ENCODE measurements around the gene CEBPA. TPM values are rescaled to one million over a fixed set of nuclear protein-coding genes. Genes with fewer than 3 reads are reported as not detected.

Gene CEBPA
- 100 to 1,000 TPM in 1 of 4 donors, 10 to 100 TPM in 3; 36.3 to 160 (median 89.2) TPM for total RNA-seq

- peak in 5 of 6 experiments; percentile 23 to 94 (median 88) for TF ChIP-seq CTCF (IDR thresholded peaks at IDR 0.05)
- TF ChIP-seq POLR2A (IDR thresholded peaks at IDR 0.05): peak; percentile 91 to 100
- Histone ChIP-seq H3K4me3 (peak within 1 kb of the TSS; percentile 67 to 93 (median 70)), H3K36me3 (no peaks in the 10 kb centered on the region), H3K9me3 (no peaks in the 10 kb centered on the region), H3K4me1 (peaks cover 0 to 24% (median 11%) of the 10 kb centered on the region in 4 donors), H3K27me3 (no peaks in the 10 kb centered on the region), H3K27ac (peak within 1 kb of the TSS; percentile 65 to 92 (median 86))
- DNase-seq: peak; percentile 51 to 91 (median 90)
Measured at GRCh38 chr19:33302175-33302973, at the start of gene CEBPA. CEBPA (minus strand) TSS chr19:33302534; CDS start chr19:33302414, 120 bp downstream.

- Histone ChIP-seq H3K27me3 (no peaks in the 10 kb centered on the region), H3K27ac (no peak overlapping the region), H3K36me3 (no peaks in the 10 kb centered on the region), H3K9me3 (no peaks in the 10 kb centered on the region), H3K4me1 (no peaks in the 10 kb centered on the region), H3K4me3 (no peak overlapping the region)
- TF ChIP-seq POLR2A (IDR thresholded peaks at IDR 0.05) (no peak), CTCF (IDR thresholded peaks at IDR 0.05) (no peak)
- DNase-seq: no peak
Measured at GRCh38 chr19:33350538-33351309, 48.4 kb upstream of the CEBPA start.

DNA sequence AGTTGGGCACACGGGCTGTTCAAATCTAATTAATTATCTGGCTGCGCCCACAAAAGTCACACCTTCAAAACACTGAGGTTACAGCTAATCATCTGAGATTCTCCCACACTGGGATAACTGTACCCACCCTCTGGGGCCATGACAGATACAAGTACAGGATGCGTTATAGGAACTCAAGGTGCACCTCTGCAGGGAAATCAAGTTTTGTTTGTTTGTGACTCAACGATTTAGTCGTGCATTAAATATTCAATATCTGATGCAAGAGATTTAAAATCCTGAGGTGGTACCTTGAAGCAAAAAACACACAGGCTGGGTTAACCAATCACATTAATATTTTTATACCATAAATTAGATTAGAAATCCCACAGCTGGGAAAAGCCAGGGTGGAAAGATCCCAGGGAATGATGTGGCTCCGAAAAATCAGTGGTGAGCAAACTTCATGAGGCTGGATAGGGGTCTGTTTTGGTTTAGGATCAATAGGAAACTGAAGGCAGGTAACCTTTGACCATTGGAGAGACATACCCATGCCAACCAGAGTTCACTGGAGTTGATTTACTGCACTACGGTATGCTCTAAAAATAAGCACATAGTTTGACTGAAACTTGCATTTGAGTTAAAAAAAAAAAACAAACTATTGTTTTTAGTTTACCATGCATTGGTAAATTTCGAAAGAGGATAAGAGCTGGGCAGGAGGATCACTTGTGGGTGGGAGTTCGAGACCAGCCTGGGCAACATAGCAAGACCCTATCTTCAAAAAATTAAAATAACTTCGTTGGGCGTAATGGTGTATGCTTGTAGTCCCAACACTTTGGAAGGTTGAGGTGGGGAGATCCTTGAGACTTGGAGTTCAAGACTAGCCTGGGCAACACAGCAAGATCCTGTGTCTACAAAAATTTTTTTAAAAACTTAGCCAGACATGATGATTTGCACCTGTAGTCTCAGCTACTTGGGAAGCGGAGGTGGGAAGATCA is 47.3 kb upstream of the CEBPA start:
- no peak for TF ChIP-seq CTCF (IDR thresholded peaks at IDR 0.05)
- TF ChIP-seq POLR2A (IDR thresholded peaks at IDR 0.05): no peak
- no peaks in the 10 kb centered on the region for H3K9me3 ChIP-seq
- DNase-seq: no peak
- H3K36me3 ChIP-seq: no peaks in the 10 kb centered on the region
- no peak overlapping the region for H3K4me3 ChIP-seq
- no peaks in the 10 kb centered on the region for H3K4me1 ChIP-seq
- no peak overlapping the region for H3K27ac ChIP-seq
- H3K27me3 ChIP-seq: no peaks in the 10 kb centered on the region

DNA sequence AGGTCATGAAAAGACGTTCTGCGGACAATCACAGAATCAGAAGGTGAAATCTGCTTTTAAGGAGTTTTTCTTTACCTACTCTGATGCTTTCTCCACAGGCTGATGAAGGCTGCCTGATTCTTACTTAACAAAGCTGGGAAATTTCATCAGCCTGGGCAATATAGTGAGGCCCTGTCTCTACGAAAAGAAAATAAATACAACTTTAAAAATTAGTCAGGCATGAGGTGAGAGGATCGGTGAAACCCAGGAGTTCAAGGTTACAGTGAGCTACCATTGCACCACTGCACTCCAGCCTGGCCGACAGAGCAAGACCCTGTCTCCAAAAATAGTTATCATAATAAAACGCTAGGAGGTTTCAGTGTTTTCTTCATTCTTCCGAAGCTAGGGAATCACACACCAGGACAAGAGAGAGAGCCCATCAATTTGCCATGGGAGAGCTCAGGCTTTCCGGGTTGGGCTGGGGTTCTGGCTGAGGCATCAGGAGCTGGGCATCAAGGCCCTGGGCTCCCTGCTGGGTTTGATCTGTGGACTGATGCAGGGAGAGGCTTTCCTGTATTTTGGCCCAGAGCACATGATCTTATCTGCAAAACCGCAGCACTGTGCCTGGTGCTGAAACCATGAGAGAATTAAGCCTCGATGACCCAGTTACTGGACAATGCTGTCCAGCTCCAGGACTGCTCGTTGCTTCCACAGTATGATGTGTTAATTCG is 46.1 kb upstream of the CEBPA start:
- Histone ChIP-seq H3K4me1 (no peaks in the 10 kb centered on the region), H3K4me3 (no peak overlapping the region), H3K9me3 (no peaks in the 10 kb centered on the region), H3K27me3 (no peaks in the 10 kb centered on the region), H3K27ac (no peak overlapping the region), H3K36me3 (no peaks in the 10 kb centered on the region)
- TF ChIP-seq CTCF (IDR thresholded peaks at IDR 0.05) (no peak), POLR2A (IDR thresholded peaks at IDR 0.05) (no peak)
- DNase-seq: no peak
